Erythroblast (primary cell): ENCODE measurements around the gene TOX2.

Experiments
- DNase-seq, 2 experiments: peaks; one replicate each; lab custom pipeline; 2025; lab: John Stamatoyannopoulos, UW
- GATA1 ChIP-seq: IDR thresholded peaks from 2 replicates; pipeline ENCODE4 v1.6.1; 2011; ENCODE audit warnings: low read depth, mild to moderate bottlenecking, control low read depth, low read length, moderate library complexity
- POLR2A ChIP-seq: IDR thresholded peaks from 2 replicates; pipeline ENCODE4 v1.6.1; 2011; ENCODE audit warnings: mild to moderate bottlenecking, low read length

Gene TOX2

GRCh38 chr20:44073011-44073674, 158.5 kb downstream of the TOX2 start:
- no peak for TF ChIP-seq GATA1
- TF ChIP-seq POLR2A = no peak
- no peak for DNase-seq

DNA sequence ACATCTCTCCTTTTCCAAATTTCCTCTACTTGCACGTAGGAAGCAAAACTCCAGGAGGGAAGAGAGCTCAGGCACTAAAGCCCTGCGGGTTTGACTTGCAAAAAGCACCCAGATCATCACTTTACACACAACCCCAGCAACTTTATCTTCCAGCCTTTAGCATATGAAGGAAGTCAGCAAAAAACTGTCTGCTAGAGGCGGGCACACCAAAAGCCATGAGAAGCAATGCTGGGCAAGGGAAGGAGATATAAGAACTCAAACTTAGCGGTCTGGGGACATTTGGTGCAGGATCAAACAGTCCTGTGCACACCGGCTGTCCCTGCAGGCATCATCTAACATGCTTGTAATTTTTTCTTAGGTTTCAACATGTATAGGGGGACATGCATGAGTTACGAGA, 159.0 kb downstream of the TOX2 start:
- no peak for TF ChIP-seq GATA1
- no peak for TF ChIP-seq POLR2A
- DNase-seq = no peak

DNA sequence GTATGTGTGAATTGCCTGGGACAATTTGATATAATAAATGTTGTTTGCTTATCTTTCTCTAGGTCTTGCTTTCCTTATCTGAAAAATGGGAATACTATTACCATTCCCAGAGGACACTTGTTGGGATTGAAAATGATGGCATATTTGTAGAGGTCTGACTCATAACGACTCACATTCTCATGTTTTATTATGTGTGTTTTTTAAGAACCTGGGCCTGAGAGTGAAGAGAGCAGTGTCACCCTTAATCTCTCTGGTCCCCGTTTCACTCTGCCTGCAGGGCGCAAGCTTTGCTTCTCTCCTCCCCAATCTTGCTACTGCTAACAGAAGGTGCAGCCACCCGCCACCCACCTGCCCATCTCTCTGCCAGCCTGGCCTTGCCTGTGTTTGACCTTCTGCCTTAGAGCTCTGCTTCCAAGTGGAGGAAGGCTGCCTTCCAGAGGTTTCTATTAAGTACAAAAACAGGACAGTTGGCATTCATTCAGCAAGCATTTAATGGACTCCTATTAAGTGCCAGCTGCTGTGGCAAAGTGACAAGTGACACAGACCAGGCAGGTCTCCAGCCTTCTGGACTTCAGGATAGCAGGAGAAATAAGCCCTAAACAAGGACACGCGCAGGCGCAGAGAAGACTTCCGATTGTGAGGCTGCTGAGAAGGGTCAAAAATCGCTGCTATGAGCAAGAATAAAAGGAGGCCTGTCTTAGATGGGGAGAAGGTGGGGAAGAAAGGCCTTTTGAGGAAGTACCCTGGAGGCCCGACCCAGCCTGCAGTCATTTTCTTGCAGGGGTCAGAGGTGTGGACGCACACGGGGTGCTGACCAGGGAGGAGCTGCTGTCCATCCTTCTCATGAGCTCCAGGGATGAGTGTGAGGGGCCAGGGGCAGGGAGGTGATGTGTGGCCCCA, 159.8 kb downstream of the TOX2 start:
- DNase-seq = no peak
- TF ChIP-seq GATA1 (no peak), POLR2A (no peak)

DNA sequence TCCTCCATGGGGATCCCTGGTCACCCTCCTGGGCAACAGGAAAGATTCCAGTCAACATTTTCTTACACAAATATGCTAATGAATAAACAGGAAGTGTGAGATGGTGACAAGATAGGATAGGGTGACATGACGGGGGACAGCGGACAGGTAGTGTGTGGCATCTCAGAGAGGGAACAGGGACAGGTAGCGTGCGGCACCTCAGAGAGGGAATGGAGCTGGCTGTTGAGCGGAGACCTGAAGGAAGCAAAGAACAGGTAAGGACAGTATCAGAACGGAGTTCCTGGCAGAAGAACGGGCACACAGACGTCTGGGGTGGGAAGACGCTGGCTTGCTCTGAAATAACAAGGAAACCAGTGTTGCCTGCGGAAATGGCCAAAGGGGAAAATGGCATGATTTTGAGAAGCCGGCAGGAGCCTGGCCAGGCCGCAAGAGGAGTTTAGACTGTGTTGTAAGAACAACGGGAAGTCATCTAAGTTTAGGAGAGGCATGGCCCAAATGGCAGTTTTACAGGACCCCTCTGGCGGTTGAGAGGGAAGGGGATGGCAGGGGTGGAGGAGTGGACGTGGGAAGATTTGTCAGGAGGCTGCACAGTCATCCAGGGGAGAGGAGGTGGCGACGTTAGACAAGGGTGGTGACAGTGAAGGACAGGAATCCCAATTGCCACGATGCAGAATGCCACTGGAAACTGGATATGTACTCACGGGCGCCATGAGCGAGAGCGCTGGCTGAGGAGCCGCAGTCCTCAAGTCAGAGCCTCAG, 160.7 kb downstream of the TOX2 start:
- no peak for DNase-seq
- TF ChIP-seq GATA1 = no peak
- no peak for TF ChIP-seq POLR2A

GRCh38 chr20:44075950-44076232, 161.2 kb downstream of the TOX2 start:
- TF ChIP-seq GATA1 (no peak), POLR2A (no peak)
- DNase-seq = no peak

DNA sequence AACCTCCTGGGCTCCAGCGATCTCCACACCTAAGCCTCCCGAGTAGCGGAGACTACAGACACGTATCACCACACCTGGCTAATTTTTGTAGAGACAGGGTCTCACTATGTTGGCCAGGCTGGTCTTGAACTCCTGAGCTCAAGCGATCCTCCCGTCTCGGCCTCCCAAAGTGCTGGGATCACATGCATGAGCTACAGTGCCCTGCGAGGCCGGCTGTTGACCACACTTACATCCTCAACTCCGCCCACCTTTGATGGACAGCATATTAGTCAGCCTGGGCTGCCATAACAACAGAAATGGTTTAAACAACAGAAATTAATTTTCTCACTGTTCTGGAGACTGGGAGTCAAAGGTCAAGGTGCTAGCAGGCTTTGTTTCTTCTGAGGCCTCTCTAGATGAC, 164.6 kb downstream of the TOX2 start:
- DNase-seq = no peak
- TF ChIP-seq GATA1 = no peak
- TF ChIP-seq POLR2A = no peak

DNA sequence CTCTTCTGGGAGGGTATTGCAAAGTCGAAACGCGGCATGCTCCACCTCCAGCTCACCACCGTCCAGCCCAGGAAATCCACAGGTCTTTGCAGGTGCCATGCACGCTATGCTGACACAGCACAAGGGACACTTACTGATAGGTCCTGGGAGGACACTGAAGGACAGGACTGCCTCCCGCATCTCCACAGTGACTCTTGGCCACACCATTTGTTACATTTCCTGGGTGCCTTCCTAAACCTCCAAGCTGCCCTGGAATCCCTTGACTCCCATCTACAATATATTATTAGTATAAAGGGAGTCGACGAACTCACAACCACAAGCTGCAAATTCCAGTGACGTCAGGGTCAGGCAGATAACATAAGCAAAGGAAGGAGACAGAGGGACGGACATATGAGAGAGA, 165.4 kb downstream of the TOX2 start:
- DNase-seq = no peak
- no peak for TF ChIP-seq GATA1
- TF ChIP-seq POLR2A = no peak

DNA sequence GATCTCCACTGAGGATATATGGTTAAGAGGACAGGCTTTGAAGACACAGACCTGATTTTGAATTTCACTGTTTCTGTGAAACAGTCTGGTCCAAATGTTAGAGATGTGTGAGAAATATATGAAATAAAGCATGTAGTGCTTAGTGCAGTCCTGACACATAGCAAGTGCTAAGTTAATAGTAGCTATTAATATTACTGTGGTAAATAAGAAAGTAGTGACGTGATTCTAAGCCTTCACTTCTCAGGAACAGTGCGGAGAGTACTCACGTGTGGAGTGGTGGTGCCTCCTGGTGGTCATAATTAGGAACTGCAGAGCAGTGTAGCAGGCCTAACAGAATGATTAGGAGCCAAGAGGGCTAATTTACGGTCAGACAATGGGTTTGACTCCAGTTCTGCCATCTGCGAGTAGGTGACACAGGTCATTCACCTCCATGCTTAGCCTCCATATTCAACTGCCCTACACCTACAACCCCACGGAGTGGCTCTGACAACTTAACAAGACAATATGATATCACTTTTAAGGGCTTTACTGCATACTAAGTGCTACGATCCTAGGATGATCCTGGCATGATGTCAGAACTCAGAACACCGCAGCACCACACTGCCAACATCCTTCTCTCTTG, 166.1 kb downstream of the TOX2 start:
- peak; percentile 70 to 86 for DNase-seq

DNA sequence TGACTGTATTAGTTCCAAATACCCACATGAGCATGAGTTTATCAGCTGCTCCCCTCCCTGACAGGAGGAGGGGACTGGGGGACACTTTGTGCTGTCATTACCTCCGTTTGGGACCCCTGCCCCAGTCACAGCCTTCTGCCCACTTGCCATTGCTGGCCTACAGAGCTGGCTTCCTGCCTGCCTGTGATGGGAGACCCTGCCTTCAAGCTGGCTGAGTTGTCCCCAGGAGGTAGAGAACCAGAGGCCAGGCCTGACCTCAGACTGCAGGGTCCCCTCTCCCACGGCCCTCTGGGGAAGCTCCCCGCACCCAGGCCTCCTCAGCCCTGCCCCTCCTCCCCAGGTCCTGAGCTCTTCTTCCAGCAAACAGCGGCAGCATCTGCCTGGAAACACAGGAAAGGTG, 166.8 kb downstream of the TOX2 start:
- no peak for DNase-seq
- TF ChIP-seq GATA1 = no peak
- TF ChIP-seq POLR2A = no peak

More for the DNA sequence above, 166.1 kb downstream of the TOX2 start:
- TF ChIP-seq GATA1 = no peak
- no peak for TF ChIP-seq POLR2A

GRCh38 chr20:44081888-44082287, 167.2 kb downstream of the TOX2 start:
- no peak for DNase-seq
- TF ChIP-seq GATA1 (no peak), POLR2A (no peak)

- TF ChIP-seq POLR2A (no peak), GATA1 (no peak)
- no peak for DNase-seq
Measured at GRCh38 chr20:44083220-44083933, 168.7 kb downstream of the TOX2 start.

- no peak for TF ChIP-seq POLR2A
- no peak for DNase-seq
Measured at GRCh38 chr20:44084439-44084838, 169.8 kb downstream of the TOX2 start.

- DNase-seq = no peak
- no peak for TF ChIP-seq GATA1
- no peak for TF ChIP-seq POLR2A
Measured at GRCh38 chr20:44084891-44085290, 170.2 kb downstream of the TOX2 start.
